HepG2 (cell line): Measurements from ENCODE around the gene PRCD. TPM values are rescaled to one million over a fixed set of nuclear protein-coding genes. Genes with fewer than 3 reads are reported as not detected.
A peak's percentile ranks its signal among the peaks of the same experiment; 100 is the strongest.

Experiments
- ATF1 ChIP-seq: IDR thresholded peaks from 2 replicates; pipeline ENCODE4 v1.6.1; 2016; ENCODE audit warnings: mild to moderate bottlenecking, control low read depth
- BRCA1 ChIP-seq: sonication (generic); formaldehyde crosslinking; IDR thresholded peaks from 2 replicates; pipeline ENCODE4 v1.4.0; 2020; ENCODE audit warnings: missing genetic modification reagents
- CEBPZ ChIP-seq: IDR thresholded peaks from 2 replicates; pipeline ENCODE4 v1.6.1; 2012; ENCODE audit warnings: low read length, improper control_type of control experiment
- IKZF1 ChIP-seq: fragments of 450-650 bp; IDR thresholded peaks from 2 replicates; pipeline ENCODE4 v1.7.1; 2016
- MAFG ChIP-seq: sonication (generic); formaldehyde crosslinking; IDR thresholded peaks from 2 replicates; pipeline ENCODE4 v1.5.1; 2020; ENCODE audit warnings: mild to moderate bottlenecking, missing genetic modification reagents
- NBN ChIP-seq: fragments of 450-650 bp; conservative IDR thresholded peaks from 2 replicates; pipeline ENCODE4 v1.6.1; 2017
- NCOA1 ChIP-seq: sonication (generic); formaldehyde crosslinking; IDR thresholded peaks from 2 replicates; pipeline ENCODE4 v1.9.0; 2021; ENCODE audit warnings: missing genetic modification reagents
- NFKBIZ ChIP-seq: IDR thresholded peaks from 2 replicates; pipeline ENCODE4 v1.6.1; 2018; ENCODE audit warnings: missing genetic modification reagents, missing compliant biosample characterization
- NRL ChIP-seq: sonication (generic); formaldehyde crosslinking; IDR thresholded peaks from 2 replicates; pipeline ENCODE4 v1.5.0; 2020; ENCODE audit warnings: missing genetic modification reagents, mild to moderate bottlenecking, moderate library complexity, borderline replicate concordance
- PHF5A ChIP-seq: IDR thresholded peaks from one replicate; pipeline ENCODE4 v1.6.1; 2018; ENCODE audit warnings: low read depth, missing genetic modification reagents; ENCODE audit not compliant: unreplicated experiment
- PLSCR1 ChIP-seq: sonication (generic); formaldehyde crosslinking; IDR thresholded peaks from 2 replicates; pipeline ENCODE4 v1.5.0; 2020; ENCODE audit warnings: missing genetic modification reagents, mild to moderate bottlenecking, borderline replicate concordance
- SALL2 ChIP-seq: sonication (generic); formaldehyde crosslinking; IDR thresholded peaks from 2 replicates; pipeline ENCODE4 v1.8.1; 2023; ENCODE audit warnings: mild to moderate bottlenecking, missing genetic modification reagents, inconsistent platforms
- STAT6 ChIP-seq: sonication (generic); formaldehyde crosslinking; IDR thresholded peaks from 2 replicates; pipeline ENCODE4 v1.4.0; 2020; ENCODE audit warnings: missing genetic modification reagents, mild to moderate bottlenecking, borderline replicate concordance
- ZNF17 ChIP-seq: sonication (generic); formaldehyde crosslinking; IDR thresholded peaks from 2 replicates; pipeline ENCODE4 v1.5.0; 2020; ENCODE audit warnings: mild to moderate bottlenecking, missing genetic modification reagents
- ZNF770 ChIP-seq: sonication (generic); formaldehyde crosslinking; IDR thresholded peaks from 2 replicates; pipeline ENCODE4 v1.5.0; 2020; ENCODE audit warnings: mild to moderate bottlenecking, missing genetic modification reagents
- ZSCAN25 ChIP-seq: sonication (generic); formaldehyde crosslinking; IDR thresholded peaks from 2 replicates; pipeline ENCODE4 v1.8.0; 2022; ENCODE audit warnings: mild to moderate bottlenecking, missing genetic modification reagents
- ZSCAN30 ChIP-seq: sonication (generic); formaldehyde crosslinking; IDR thresholded peaks from 2 replicates; pipeline ENCODE4 v1.5.0; 2020; ENCODE audit warnings: mild to moderate bottlenecking, missing genetic modification reagents
- polyA plus RNA-seq, 8 experiments: library from polyadenylated mRNA; depleted of rRNA in 3 of 8; stranded (reverse) in 7 of 8; unstranded in 1 of 8; fragments of >200 nt; fragmentation: Illumina TruSeq in 4 of 8; extraction: Trizol in 4 of 8; gene quantifications; 2 replicates each; pipeline versions ENCODE4 v1.2.1 to v1.2.3, GENCODE V29; 2011 to 2016; ENCODE audit warnings: low read depth in 4 of 8, missing spikeins in 1 of 8, mixed read lengths in 1 of 8; ENCODE audit not compliant: insufficient read depth in 1 of 8
- total RNA-seq, 5 experiments: library from RNA; depleted of rRNA; stranded (reverse); fragments of >200 nt; fragmentation: Illumina TruSeq; extraction: Trizol; gene quantifications; 2 replicates each; pipeline ENCODE4 v1.2.3, GENCODE V29; 2016; ENCODE audit warnings: low read depth in 1 of 5

Gene PRCD
- total and polyA plus RNA-seq, 2 of the 13 experiments (the other 11 are each of a cell fraction or from before 2014, with no cell fraction given), result 0.51 TPM; not detected in 1

- TF ChIP-seq ZNF770 (CRISPR knock-in tag) (peak; percentile 70), STAT6 (no peak), NBN (no peak), ATF1 (no peak), NRL (no peak), ZSCAN30 (CRISPR knock-in tag) (no peak), NFKBIZ (no peak), PHF5A (CRISPR knock-in tag) (no peak), BRCA1 (CRISPR knock-in tag) (no peak), SALL2 (peak; percentile 76), PLSCR1 (CRISPR knock-in tag) (no peak), ZNF17 (CRISPR knock-in tag) (no peak), CEBPZ (no peak), IKZF1 (no peak), NCOA1 (CRISPR knock-in tag) (0 out of 2 replicates have a peak, but pooled peaks have one; percentile 37), ZSCAN25 (CRISPR knock-in tag) (0 out of 2 replicates have a peak, but pooled peaks have one; percentile 40), MAFG (CRISPR knock-in tag) (no peak)
Measured at GRCh38 chr17:76585649-76586593, 46.1 kb downstream of the PRCD start, which contains the start of gene ST6GALNAC2 (continued).
